Neural crest cell (in vitro differentiated cells): ENCODE measurements around the gene NR3C2. TPM values are rescaled to one million over a fixed set of nuclear protein-coding genes. Genes with fewer than 3 reads are reported as not detected.
"Not testable (repeated sequence)": the region's sequence is repeated elsewhere in the genome, so short reads cannot be mapped to it uniquely, and the experiment has no call there.

ENCODE experiments used
- DNase-seq: peaks from one replicate; pipeline ENCODE4 v3.0.0; 2021; ENCODE audit warnings: low read depth, mixed read lengths, low spot score
- H3K27ac Mint-ChIP-seq: one replicate; pipeline ENCODE4 v1.8.0; 2021; ENCODE audit warnings: mild to moderate bottlenecking, mixed read lengths; ENCODE audit not compliant: unreplicated experiment
- H3K27me3 Mint-ChIP-seq: 2 replicates; pipeline ENCODE4 v1.8.0; 2021; ENCODE audit warnings: low read depth, mild to moderate bottlenecking, mixed read lengths
- H3K36me3 Mint-ChIP-seq: 2 replicates; pipeline ENCODE4 v1.8.0; 2021; ENCODE audit warnings: low read depth, mild to moderate bottlenecking, mixed read lengths
- H3K4me1 Mint-ChIP-seq: 2 replicates; pipeline ENCODE4 v1.8.0; 2021; ENCODE audit warnings: mixed read lengths
- H3K4me3 Mint-ChIP-seq: one replicate; pipeline ENCODE4 v1.8.0; 2021; ENCODE audit warnings: mild to moderate bottlenecking, mixed read lengths
- H3K9me3 Mint-ChIP-seq: 2 replicates; pipeline ENCODE4 v1.8.0; 2021; ENCODE audit warnings: mixed read lengths
- total RNA-seq: library from RNA; stranded (reverse); gene quantifications from 2 replicates; pipeline ENCODE4 v1.2.1, GENCODE V29; 2021
- TF ChIP-seq, protein P1 (sequence below): fragments of 200-600 bp; sonication (generic); conservative IDR thresholded peaks from 2 replicates; pipeline ENCODE4 v1.5.0; 2021; ENCODE audit warnings: antibody characterized with exemption, mild to moderate bottlenecking

Gene NR3C2
- total RNA-seq, 1 donor from 2014 or later: 0.21 TPM

DNA sequence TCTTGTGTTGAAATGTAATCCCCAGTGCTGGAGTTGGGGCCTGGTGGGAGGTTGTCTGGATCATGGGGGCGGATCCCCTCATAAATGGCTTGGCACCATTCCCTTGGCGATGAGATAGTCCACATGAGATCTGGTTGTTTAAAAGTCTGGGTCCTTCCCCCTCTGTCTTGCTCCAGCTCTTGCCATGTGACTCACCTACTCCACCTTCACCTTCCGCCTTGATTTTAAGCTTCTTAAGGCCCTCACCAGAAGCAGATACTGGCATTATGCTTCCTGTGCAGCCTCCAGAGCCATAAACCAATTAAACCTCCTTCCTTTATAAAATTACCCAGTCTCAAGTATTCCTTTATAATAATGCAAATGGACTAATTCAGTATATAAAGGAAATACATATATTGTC, 111.5 kb downstream of the NR3C2 start:
- Mint-ChIP-seq H3K27ac (no peak overlapping the region), H3K4me1 (no peaks in the 10 kb centered on the region), H3K36me3 (no peaks in the 10 kb centered on the region), H3K9me3 (no peaks in the 10 kb centered on the region), H3K4me3 (no peak overlapping the region), H3K27me3 (no peaks in the 10 kb centered on the region)
- TF ChIP-seq, protein P1, sequence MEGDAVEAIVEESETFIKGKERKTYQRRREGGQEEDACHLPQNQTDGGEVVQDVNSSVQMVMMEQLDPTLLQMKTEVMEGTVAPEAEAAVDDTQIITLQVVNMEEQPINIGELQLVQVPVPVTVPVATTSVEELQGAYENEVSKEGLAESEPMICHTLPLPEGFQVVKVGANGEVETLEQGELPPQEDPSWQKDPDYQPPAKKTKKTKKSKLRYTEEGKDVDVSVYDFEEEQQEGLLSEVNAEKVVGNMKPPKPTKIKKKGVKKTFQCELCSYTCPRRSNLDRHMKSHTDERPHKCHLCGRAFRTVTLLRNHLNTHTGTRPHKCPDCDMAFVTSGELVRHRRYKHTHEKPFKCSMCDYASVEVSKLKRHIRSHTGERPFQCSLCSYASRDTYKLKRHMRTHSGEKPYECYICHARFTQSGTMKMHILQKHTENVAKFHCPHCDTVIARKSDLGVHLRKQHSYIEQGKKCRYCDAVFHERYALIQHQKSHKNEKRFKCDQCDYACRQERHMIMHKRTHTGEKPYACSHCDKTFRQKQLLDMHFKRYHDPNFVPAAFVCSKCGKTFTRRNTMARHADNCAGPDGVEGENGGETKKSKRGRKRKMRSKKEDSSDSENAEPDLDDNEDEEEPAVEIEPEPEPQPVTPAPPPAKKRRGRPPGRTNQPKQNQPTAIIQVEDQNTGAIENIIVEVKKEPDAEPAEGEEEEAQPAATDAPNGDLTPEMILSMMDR: no peak
- no peak for DNase-seq

DNA sequence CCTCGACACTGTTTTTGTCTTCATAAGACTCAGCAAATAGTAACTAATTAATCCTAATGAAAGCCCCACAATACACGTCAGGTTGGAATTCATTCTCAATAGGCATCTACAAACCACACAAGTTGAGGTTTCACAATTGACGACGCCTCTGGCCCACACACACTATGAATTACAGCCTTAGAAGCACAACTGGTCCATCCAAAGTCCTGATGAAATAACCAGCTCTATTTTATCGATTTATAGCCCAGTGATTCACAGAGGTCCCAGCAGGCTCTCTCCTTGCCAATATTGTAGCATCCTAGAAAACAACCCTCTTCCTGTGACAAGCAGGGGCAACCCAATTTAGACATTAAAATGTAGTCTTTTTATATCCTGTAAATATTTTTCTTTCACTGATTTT, 112.1 kb downstream of the NR3C2 start:
- Mint-ChIP-seq H3K4me1 (no peaks in the 10 kb centered on the region), H3K27ac (no peak overlapping the region), H3K36me3 (no peaks in the 10 kb centered on the region), H3K4me3 (no peak overlapping the region), H3K27me3 (no peaks in the 10 kb centered on the region), H3K9me3 (no peaks in the 10 kb centered on the region)
- no peak for DNase-seq
- TF ChIP-seq, protein P1: no peak

DNA sequence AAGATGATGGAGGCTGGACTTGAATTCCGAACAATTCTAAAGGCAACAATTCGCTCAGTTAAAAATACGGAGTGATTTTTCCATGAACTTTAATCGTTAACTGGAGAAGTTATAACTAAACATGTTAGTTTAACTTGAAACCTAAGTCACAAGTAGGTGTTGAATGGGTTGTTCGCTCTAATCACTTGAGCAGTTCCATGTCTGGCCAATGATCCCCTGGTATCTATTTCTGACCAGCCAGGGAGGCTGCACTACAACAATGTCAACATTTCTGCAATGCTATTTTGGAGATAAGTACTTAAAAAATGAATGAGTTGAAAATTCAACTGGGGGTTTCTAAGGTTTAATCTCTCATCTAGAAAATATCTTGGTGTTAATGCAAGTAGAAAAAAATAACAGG, 112.5 kb downstream of the NR3C2 start:
- no peaks in the 10 kb centered on the region for H3K9me3 Mint-ChIP-seq
- H3K36me3 Mint-ChIP-seq: no peaks in the 10 kb centered on the region
- no peaks in the 10 kb centered on the region for H3K27me3 Mint-ChIP-seq
- no peak overlapping the region for H3K4me3 Mint-ChIP-seq
- TF ChIP-seq, protein P1: no peak
- DNase-seq: no peak
- H3K4me1 Mint-ChIP-seq: no peaks in the 10 kb centered on the region
- no peak overlapping the region for H3K27ac Mint-ChIP-seq

- H3K36me3 Mint-ChIP-seq: peaks cover 3% of the 10 kb centered on the region
- H3K4me1 Mint-ChIP-seq: peaks cover 4% of the 10 kb centered on the region
- no peak overlapping the region for H3K27ac Mint-ChIP-seq
- peaks cover 2% of the 10 kb centered on the region for H3K9me3 Mint-ChIP-seq
- TF ChIP-seq, protein P1: no peak
- no peak for DNase-seq
- no peaks in the 10 kb centered on the region for H3K27me3 Mint-ChIP-seq
- no peak overlapping the region for H3K4me3 Mint-ChIP-seq
These were observed 114.5 kb downstream of the NR3C2 start for GRCh38 chr4:148327683-148328082.

DNA sequence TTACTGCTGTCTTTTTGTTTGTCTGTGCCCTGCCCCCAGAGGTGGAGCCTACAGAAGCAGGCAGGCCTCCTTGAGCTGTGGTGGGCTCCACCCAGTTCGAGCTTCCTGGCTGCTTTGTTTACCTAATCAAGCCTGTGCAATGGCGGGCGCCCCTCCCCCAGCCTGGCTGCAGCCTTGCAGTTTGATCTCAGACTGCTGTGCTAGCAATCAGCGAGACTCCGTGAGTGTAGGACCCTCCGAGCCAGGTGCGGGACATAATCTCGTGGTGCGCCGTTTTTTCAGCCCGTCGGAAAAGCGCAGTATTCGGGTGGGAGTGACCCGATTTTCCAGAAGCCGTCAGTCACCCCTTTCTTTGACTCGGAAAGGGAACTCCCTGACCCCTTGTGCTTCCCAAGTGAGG, 118.9 kb downstream of the NR3C2 start:
- H3K4me1 Mint-ChIP-seq, DNase-seq, H3K27me3 Mint-ChIP-seq, H3K9me3 Mint-ChIP-seq, H3K27ac Mint-ChIP-seq, H3K36me3 Mint-ChIP-seq: not testable (repeated sequence)
- peak overlapping the region; percentile 58 for H3K4me3 Mint-ChIP-seq

- H3K9me3 Mint-ChIP-seq: no peaks in the 10 kb centered on the region
These were observed 127.2 kb downstream of the NR3C2 start for GRCh38 chr4:148315049-148315448.

More at GRCh38 chr4:148315049-148315448, 127.2 kb downstream of the NR3C2 start:
- H3K27ac Mint-ChIP-seq: no peak overlapping the region
- TF ChIP-seq, protein P1: no peak
- no peak for DNase-seq
- H3K4me3 Mint-ChIP-seq: no peak overlapping the region
- H3K36me3 Mint-ChIP-seq: no peaks in the 10 kb centered on the region
- no peaks in the 10 kb centered on the region for H3K4me1 Mint-ChIP-seq
- no peaks in the 10 kb centered on the region for H3K27me3 Mint-ChIP-seq
